CD8-positive, alpha-beta memory T cell (primary cell): ENCODE measurements around the gene CTIF. TPM values are rescaled to one million over a fixed set of nuclear protein-coding genes. Genes with fewer than 3 reads are reported as not detected.

ENCODE experiments used
- CTCF ChIA-PET: fragments of 350-600 bp; sonication (Branson Sonifier 250); formaldehyde crosslinking; loops from one replicate; lab custom pipeline; 2021; ENCODE audit warnings: antibody characterized with exemption; lab: Charles Lee
- POLR2A ChIA-PET: fragments of 350-600 bp; sonication (Branson Sonifier 250); formaldehyde crosslinking; loops from one replicate; lab custom pipeline; 2021; ENCODE audit warnings: antibody characterized with exemption; lab: Charles Lee
- DNase-seq, 5 donors: peaks; one replicate each; pipeline versions ENCODE4 v3.0.0 to v3.0.0-alpha.2; 2020 to 2022; ENCODE audit warnings: mixed read lengths in 1 of 5
- H3K27ac ChIP-seq: one replicate; pipeline ENCODE4 v1.7.0; 2013; ENCODE audit warnings: low read depth, mild to moderate bottlenecking, low read length, moderate library complexity
- H3K27me3 ChIP-seq: 2 replicates; pipeline ENCODE4 v1.7.0; 2013; ENCODE audit warnings: low read length, mild to moderate bottlenecking; ENCODE audit not compliant: insufficient read depth, poor library complexity, severe bottlenecking
- H3K36me3 ChIP-seq: 2 replicates; pipeline ENCODE4 v1.7.0; 2013; ENCODE audit warnings: mild to moderate bottlenecking, low read length, moderate library complexity; ENCODE audit not compliant: insufficient read depth
- H3K4me1 ChIP-seq: 2 replicates; pipeline ENCODE4 v1.7.0; 2013; ENCODE audit warnings: mild to moderate bottlenecking, low read length, moderate library complexity; ENCODE audit not compliant: insufficient read depth
- H3K4me3 ChIP-seq: 2 replicates; pipeline ENCODE4 v1.7.0; 2013; ENCODE audit warnings: mild to moderate bottlenecking, low read length
- H3K9me3 ChIP-seq: 2 replicates; pipeline ENCODE4 v1.7.0; 2013; ENCODE audit warnings: mild to moderate bottlenecking, low read length
- H3K27ac Mint-ChIP-seq, 8 donors: one replicate each; pipeline ENCODE4 v1.8.0; 2020 to 2021; ENCODE audit warnings: mixed read lengths in 8 of 8, mild to moderate bottlenecking in 6 of 8, inconsistent platforms in 3 of 8, moderate library complexity in 3 of 8
- H3K27me3 Mint-ChIP-seq, 2 donors: one replicate each; pipeline ENCODE4 v1.8.0; 2020 to 2021; ENCODE audit warnings: mixed read lengths in 2 of 2, mild to moderate bottlenecking in 1 of 2, moderate library complexity in 1 of 2
- H3K36me3 Mint-ChIP-seq, 3 donors: one replicate each; pipeline ENCODE4 v1.8.0; 2020 to 2021; ENCODE audit warnings: mixed read lengths in 3 of 3, inconsistent platforms in 1 of 3, mild to moderate bottlenecking in 1 of 3
- H3K4me1 Mint-ChIP-seq, 3 donors: one replicate each; pipeline ENCODE4 v1.8.0; 2020 to 2021; ENCODE audit warnings: mixed read lengths in 3 of 3, inconsistent platforms in 1 of 3, mild to moderate bottlenecking in 1 of 3
- H3K4me3 Mint-ChIP-seq, 7 donors: one replicate each; pipeline ENCODE4 v1.8.0; 2020 to 2021; ENCODE audit warnings: mixed read lengths in 7 of 7, mild to moderate bottlenecking in 6 of 7, moderate library complexity in 4 of 7, inconsistent platforms in 2 of 7
- H3K9me3 Mint-ChIP-seq, 5 donors: one replicate each; pipeline ENCODE4 v1.8.0; 2020 to 2022; ENCODE audit warnings: mixed read lengths in 5 of 5, mild to moderate bottlenecking in 3 of 5, moderate library complexity in 2 of 5, inconsistent platforms in 1 of 5
- polyA plus RNA-seq: library from polyadenylated mRNA; unstranded; fragments of 300-500 nt; fragmentation: Illumina TruSeq; gene quantifications from one replicate; pipeline ENCODE4 v1.2.3, GENCODE V29; 2021
- total RNA-seq, 2 experiments: library from RNA; stranded (reverse); gene quantifications; one replicate each; pipeline ENCODE4 v1.2.3, GENCODE V29; 2021

Gene CTIF
- total and polyA plus RNA-seq, 3 experiments from 2014 or later = 0.89 to 4.8 (median 4.2) TPM

- H3K36me3 Mint-ChIP-seq = no peaks in the 10 kb centered on the region
- peak overlapping the region in 2 of 8 donors; percentile 52 to 58 for H3K27ac Mint-ChIP-seq
- H3K27ac ChIP-seq = no peak overlapping the region
- no peaks in the 10 kb centered on the region for H3K36me3 ChIP-seq
- no peak overlapping the region for H3K4me3 Mint-ChIP-seq
- no peak overlapping the region for H3K4me3 ChIP-seq
- POLR2A ChIA-PET = no interaction called here
- H3K27me3 Mint-ChIP-seq = peaks cover 0 to 1% of the 10 kb centered on the region in 2 donors
- no peaks in the 10 kb centered on the region for H3K27me3 ChIP-seq
- H3K9me3 ChIP-seq = no peaks in the 10 kb centered on the region
- H3K4me1 Mint-ChIP-seq = no peaks in the 10 kb centered on the region
- CTCF ChIA-PET = no interaction called here
- H3K4me1 ChIP-seq = no peaks in the 10 kb centered on the region
- no peak for DNase-seq
- H3K9me3 Mint-ChIP-seq = no peaks in the 10 kb centered on the region
Observed at GRCh38 chr18:48886520-48887293, 347.9 kb downstream of the CTIF start.

- peaks cover 0 to 1% of the 10 kb centered on the region in 2 donors for H3K27me3 Mint-ChIP-seq
- H3K27me3 ChIP-seq = no peaks in the 10 kb centered on the region
- ChIA-PET POLR2A (no interaction called here), CTCF (no interaction called here)
- H3K27ac Mint-ChIP-seq = peak overlapping the region in 2 of 8 donors; percentile 52 to 58
- H3K36me3 ChIP-seq = no peaks in the 10 kb centered on the region
- H3K9me3 ChIP-seq = no peaks in the 10 kb centered on the region
- no peaks in the 10 kb centered on the region for H3K4me1 Mint-ChIP-seq
- no peaks in the 10 kb centered on the region for H3K36me3 Mint-ChIP-seq
- H3K4me3 Mint-ChIP-seq = no peak overlapping the region
- no peaks in the 10 kb centered on the region for H3K9me3 Mint-ChIP-seq
- H3K4me1 ChIP-seq = no peaks in the 10 kb centered on the region
- no peak for DNase-seq
- H3K4me3 ChIP-seq = no peak overlapping the region
- H3K27ac ChIP-seq = no peak overlapping the region
Observed at GRCh38 chr18:48887294-48887904, 348.6 kb downstream of the CTIF start.

GRCh38 chr18:48887905-48888772, 349.3 kb downstream of the CTIF start:
- CTCF ChIA-PET = no interaction called here
- no peaks in the 10 kb centered on the region for H3K9me3 ChIP-seq
- Mint-ChIP-seq H3K9me3 (no peaks in the 10 kb centered on the region), H3K4me3 (no peak overlapping the region), H3K27me3 (no peaks in the 10 kb centered on the region), H3K4me1 (no peaks in the 10 kb centered on the region), H3K27ac (no peak overlapping the region), H3K36me3 (no peaks in the 10 kb centered on the region)
- no peaks in the 10 kb centered on the region for H3K36me3 ChIP-seq
- POLR2A ChIA-PET = no interaction called here
- H3K4me3 ChIP-seq = no peak overlapping the region
- no peak overlapping the region for H3K27ac ChIP-seq
- no peaks in the 10 kb centered on the region for H3K4me1 ChIP-seq
- H3K27me3 ChIP-seq = no peaks in the 10 kb centered on the region
- no peak for DNase-seq

- H3K9me3 ChIP-seq = no peaks in the 10 kb centered on the region
- no peaks in the 10 kb centered on the region for H3K36me3 ChIP-seq
- POLR2A ChIA-PET = no interaction called here
- Mint-ChIP-seq H3K36me3 (no peaks in the 10 kb centered on the region), H3K4me3 (peak overlapping the region in 1 of 7 donors; percentile 32), H3K9me3 (no peaks in the 10 kb centered on the region), H3K27me3 (no peaks in the 10 kb centered on the region), H3K27ac (no peak overlapping the region), H3K4me1 (no peaks in the 10 kb centered on the region)
- CTCF ChIA-PET = no interaction called here
- no peaks in the 10 kb centered on the region for H3K4me1 ChIP-seq
- no peak overlapping the region for H3K4me3 ChIP-seq
- H3K27me3 ChIP-seq = no peaks in the 10 kb centered on the region
- H3K27ac ChIP-seq = no peak overlapping the region
- DNase-seq = no peak
Observed at GRCh38 chr18:48888773-48889080, 349.9 kb downstream of the CTIF start.

GRCh38 chr18:48889115-48889941, 350.5 kb downstream of the CTIF start:
- Histone ChIP-seq H3K36me3 (no peaks in the 10 kb centered on the region), H3K27ac (no peak overlapping the region), H3K4me1 (no peaks in the 10 kb centered on the region), H3K27me3 (no peaks in the 10 kb centered on the region), H3K4me3 (no peak overlapping the region), H3K9me3 (no peaks in the 10 kb centered on the region)
- no peaks in the 10 kb centered on the region for H3K27me3 Mint-ChIP-seq
- POLR2A ChIA-PET = no interaction called here
- no peaks in the 10 kb centered on the region for H3K36me3 Mint-ChIP-seq
- H3K9me3 Mint-ChIP-seq = no peaks in the 10 kb centered on the region
- H3K4me3 Mint-ChIP-seq = peak overlapping the region in 1 of 7 donors; percentile 32
- DNase-seq = no peak
- H3K4me1 Mint-ChIP-seq = no peaks in the 10 kb centered on the region
- H3K27ac Mint-ChIP-seq = no peak overlapping the region
- CTCF ChIA-PET = no interaction called here

- Mint-ChIP-seq H3K9me3 (no peaks in the 10 kb centered on the region), H3K27me3 (no peaks in the 10 kb centered on the region), H3K27ac (peak overlapping the region in 2 of 8 donors; percentile 47 to 64), H3K36me3 (no peaks in the 10 kb centered on the region), H3K4me3 (no peak overlapping the region), H3K4me1 (no peaks in the 10 kb centered on the region)
- Histone ChIP-seq H3K4me1 (no peaks in the 10 kb centered on the region), H3K27me3 (no peaks in the 10 kb centered on the region), H3K27ac (no peak overlapping the region), H3K4me3 (no peak overlapping the region), H3K9me3 (no peaks in the 10 kb centered on the region), H3K36me3 (no peaks in the 10 kb centered on the region)
- CTCF ChIA-PET = no interaction called here
- no peak for DNase-seq
- POLR2A ChIA-PET = no interaction called here
Observed at GRCh38 chr18:48889981-48890762, 351.3 kb downstream of the CTIF start.

GRCh38 chr18:48891721-48892120, 352.9 kb downstream of the CTIF start:
- Histone ChIP-seq H3K27ac (no peak overlapping the region), H3K36me3 (no peaks in the 10 kb centered on the region), H3K4me3 (no peak overlapping the region), H3K4me1 (no peaks in the 10 kb centered on the region), H3K9me3 (no peaks in the 10 kb centered on the region), H3K27me3 (no peaks in the 10 kb centered on the region)
- H3K9me3 Mint-ChIP-seq = no peaks in the 10 kb centered on the region
- CTCF ChIA-PET = no interaction called here
- H3K4me1 Mint-ChIP-seq = peaks cover 1 to 6% (median 5%) of the 10 kb centered on the region in 3 donors
- DNase-seq = no peak
- no peak overlapping the region for H3K4me3 Mint-ChIP-seq
- H3K27ac Mint-ChIP-seq = peak overlapping the region in 2 of 8 donors; percentile 5 to 17
- H3K36me3 Mint-ChIP-seq = peaks cover 0 to 2% (median 0%) of the 10 kb centered on the region in 3 donors
- POLR2A ChIA-PET = no interaction called here
- no peaks in the 10 kb centered on the region for H3K27me3 Mint-ChIP-seq
